Fibroblast of pulmonary artery (primary cell): ENCODE data around the gene MSI2.

Experiments
- DNase-seq: peaks from one replicate; pipeline ENCODE4 v3.0.0-alpha.2; 2010; ENCODE audit warnings: low read depth
- H3K4me3 ChIP-seq: replicated peaks from 2 replicates; pipeline ENCODE4 v1.5.1; 2011; ENCODE audit warnings: low read depth, mild to moderate bottlenecking, control low read depth, low read length, moderate library complexity
- TF ChIP-seq, protein P1 (sequence below): IDR thresholded peaks from 2 replicates; pipeline ENCODE4 v1.5.1; 2011; ENCODE audit warnings: mild to moderate bottlenecking, control low read depth, low read length, inconsistent platforms; ENCODE audit errors: missing control alignments

Gene MSI2

DNA sequence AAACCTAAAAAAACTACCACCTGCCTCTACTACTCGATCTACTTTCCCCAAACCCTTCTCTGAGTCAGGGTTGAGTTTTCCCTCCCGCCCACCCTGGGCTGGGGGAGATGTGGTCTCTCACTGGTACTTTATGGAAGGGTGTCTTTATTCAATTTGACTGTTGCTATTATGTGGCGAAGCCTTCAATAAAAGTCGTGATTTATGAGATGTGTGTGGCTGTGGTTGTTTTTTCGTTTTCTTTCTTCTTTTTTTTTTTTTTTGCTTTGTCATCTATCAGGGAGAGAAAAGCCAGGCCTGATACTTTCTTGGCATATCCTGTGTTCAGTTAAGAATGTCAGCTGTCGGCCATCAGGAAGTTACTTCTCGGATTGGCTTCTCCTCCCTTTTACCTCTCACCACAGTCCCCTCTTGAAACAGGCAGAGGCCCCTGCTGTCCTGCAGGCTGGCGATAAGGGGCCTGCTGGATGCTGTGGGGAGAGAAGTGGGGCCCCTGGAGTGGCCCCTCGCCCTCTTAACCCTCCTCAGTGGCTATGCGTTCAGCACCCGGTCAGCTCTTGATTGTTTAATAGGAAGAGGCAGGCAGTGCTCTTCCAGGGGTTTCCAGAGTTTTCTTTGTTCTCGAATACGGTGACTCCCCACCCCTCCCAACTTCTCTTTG is 123.0 kb downstream of the MSI2 start:
- DNase-seq, result peak; percentile 81
- H3K4me3 ChIP-seq, result no peak overlapping the region
- TF ChIP-seq, protein P1, sequence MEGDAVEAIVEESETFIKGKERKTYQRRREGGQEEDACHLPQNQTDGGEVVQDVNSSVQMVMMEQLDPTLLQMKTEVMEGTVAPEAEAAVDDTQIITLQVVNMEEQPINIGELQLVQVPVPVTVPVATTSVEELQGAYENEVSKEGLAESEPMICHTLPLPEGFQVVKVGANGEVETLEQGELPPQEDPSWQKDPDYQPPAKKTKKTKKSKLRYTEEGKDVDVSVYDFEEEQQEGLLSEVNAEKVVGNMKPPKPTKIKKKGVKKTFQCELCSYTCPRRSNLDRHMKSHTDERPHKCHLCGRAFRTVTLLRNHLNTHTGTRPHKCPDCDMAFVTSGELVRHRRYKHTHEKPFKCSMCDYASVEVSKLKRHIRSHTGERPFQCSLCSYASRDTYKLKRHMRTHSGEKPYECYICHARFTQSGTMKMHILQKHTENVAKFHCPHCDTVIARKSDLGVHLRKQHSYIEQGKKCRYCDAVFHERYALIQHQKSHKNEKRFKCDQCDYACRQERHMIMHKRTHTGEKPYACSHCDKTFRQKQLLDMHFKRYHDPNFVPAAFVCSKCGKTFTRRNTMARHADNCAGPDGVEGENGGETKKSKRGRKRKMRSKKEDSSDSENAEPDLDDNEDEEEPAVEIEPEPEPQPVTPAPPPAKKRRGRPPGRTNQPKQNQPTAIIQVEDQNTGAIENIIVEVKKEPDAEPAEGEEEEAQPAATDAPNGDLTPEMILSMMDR, result no peak

DNA sequence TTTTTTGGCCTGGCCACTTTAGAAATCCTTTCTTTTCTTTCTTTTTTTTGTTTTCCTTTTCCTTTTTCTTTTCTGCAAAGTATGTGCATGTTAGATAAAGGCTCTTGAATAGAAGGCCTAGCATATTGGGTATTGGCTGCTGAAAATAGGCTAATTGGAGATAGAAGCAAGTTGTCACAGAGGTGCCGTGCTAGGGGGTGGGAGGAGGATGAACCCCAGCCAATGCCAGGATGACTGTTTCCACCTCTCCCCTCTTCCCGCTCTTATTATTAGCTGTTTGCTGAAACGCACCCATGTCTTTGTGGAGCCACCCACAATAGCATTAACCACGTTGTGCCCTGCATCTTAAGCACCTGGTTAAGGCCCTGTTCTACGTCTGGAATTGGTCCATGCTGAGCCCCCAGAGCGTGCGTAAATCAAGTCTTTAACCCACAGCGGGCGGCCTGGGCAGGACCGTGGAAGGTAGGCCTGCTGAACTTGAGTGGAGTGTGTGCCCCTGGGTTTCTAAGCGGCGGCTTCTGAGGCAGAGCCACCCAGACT is 123.6 kb downstream of the MSI2 start:
- H3K4me3 ChIP-seq, result no peak overlapping the region
- TF ChIP-seq, protein P1, result no peak
- DNase-seq, result no peak

DNA sequence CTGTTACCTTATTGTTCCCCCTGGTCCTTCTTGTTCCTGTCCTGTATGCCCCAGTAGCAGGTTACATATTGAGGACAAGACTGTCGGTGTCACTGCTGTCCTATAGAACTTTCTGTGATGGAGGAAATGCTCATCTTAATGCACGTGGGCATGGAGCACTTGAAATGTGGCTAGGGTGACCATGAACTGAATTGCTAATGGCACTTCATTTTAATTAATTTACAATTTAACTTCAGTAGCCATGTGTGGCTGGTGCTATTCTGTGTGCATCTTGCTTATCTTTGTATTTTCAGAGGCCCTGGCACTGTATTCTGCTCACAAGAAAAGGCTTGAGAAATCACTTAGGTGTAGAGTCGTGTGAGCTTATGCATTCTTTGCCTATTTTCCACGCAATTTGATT is 125.2 kb downstream of the MSI2 start:
- DNase-seq, result no peak
- TF ChIP-seq, protein P1, result no peak
- no peak overlapping the region for H3K4me3 ChIP-seq

DNA sequence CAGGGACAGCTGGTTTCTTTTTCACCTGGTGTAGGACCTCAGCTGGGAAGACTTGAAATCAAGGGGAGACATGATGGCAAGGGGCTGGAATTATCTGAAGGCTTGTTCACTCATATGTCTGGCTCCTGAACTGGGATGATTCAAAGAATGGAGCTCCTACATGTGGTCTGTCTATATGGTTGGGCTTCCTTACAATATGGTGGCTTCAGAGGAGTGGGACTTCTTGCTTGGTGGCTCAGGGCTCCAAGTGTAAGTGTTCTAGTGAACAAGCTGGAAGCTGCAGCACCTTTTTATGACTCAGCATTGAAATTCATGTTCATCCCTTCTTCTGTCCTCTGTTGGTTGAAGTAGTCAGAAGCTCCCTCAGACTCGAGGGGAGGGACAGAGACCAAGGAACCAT is 127.9 kb downstream of the MSI2 start:
- TF ChIP-seq, protein P1, result no peak
- no peak overlapping the region for H3K4me3 ChIP-seq
- DNase-seq, result no peak

DNA sequence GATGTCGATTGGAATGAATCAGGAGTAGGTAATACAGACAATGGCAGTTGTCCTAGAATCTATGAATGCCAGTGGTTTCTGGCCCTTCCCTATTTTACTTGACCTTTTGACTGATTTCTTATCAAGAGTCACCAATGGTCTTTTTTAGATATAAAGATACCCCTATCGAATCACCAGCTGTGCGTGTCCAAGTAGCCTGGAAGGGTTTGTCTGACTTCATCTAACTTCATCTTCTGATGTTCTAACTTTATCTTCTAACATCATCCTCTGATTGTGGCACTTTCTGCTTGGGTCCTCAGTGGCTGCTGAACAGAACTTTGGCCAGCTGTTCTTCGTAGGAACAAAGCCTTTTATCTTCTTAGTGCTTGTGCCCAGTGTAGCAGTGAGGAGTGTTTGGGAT is 129.7 kb downstream of the MSI2 start:
- H3K4me3 ChIP-seq, result no peak overlapping the region
- no peak for DNase-seq
- TF ChIP-seq, protein P1, result no peak

DNA sequence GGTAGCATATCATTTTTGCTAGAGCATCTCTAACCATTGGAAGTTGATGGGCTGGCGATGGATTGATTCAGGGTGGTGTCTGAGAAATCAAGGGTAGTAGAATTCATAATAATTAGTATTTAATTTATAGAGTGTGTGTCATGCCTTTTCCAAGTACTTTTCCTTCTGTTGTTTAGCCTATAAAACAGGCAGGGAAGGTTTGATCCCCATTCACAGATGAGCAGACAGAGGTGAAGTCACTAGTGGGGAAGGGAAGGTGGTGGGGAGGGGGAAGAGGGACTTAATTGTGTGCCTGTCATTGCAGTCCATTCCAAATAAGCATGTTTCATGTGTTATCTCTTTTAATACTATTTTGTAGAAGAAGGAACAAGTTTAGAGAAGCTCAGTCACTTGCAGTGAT is 131.3 kb downstream of the MSI2 start:
- no peak overlapping the region for H3K4me3 ChIP-seq
- TF ChIP-seq, protein P1, result no peak
- no peak for DNase-seq
